ENCODE measurements around the gene GAS2. TPM values are rescaled to one million over a fixed set of nuclear protein-coding genes. Genes with fewer than 3 reads are reported as not detected.

Gene GAS2
- total and polyA plus RNA-seq, 2 donors (not counting 3 experiments of a cell fraction or from before 2014, with no cell fraction given) = 0.54 to 0.88 TPM

DNA sequence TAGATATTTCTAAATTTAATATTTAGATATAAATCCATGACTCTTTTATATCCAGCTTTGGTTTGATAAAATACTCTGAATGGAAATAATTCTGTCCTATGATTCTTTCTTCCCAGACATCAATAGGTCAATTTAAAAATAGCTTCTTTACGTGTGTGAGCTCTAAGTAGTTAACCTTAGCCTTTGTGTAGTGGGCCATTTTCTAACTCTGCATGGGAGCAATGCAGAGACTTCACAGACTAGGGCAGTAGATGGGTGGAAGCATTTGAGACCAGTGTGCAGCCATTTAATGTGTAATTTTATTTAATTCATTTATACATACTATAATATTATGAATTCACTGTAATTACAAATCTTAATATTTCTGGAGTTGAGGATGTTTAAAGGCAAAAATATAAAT lies 23.8 kb downstream of the GAS2 start:
- H3K4me1 ChIP-seq (ENCODE audit: control insufficient read depth, extremely low read depth, insufficient read depth, low read length) = no peaks in the 10 kb centered on the region
- dilution Hi-C loops (cut with MboI; ENCODE audit: extremely low pct_ligation_motif_present, low sequenced_read_pairs) (no loop called here), intact Hi-C loops (cut with micrococcal nuclease) (no loop called here)
- no peak overlapping the region for H3K4me2 ChIP-seq (ENCODE audit: insufficient read depth, low read length)
- H3K36me3 ChIP-seq (ENCODE audit: control insufficient read depth in 2 of 2, extremely low read depth in 1 of 2, insufficient read depth in 2 of 2, low read length in 2 of 2) = no peaks in the 10 kb centered on the region
- peaks cover 2 to 3% of the 10 kb centered on the region in 2 experiments for H3K27me3 ChIP-seq (ENCODE audit: control insufficient read depth in 2 of 2, insufficient read depth in 2 of 2, low read length in 2 of 2)
- H3K9me3 ChIP-seq (replicated peaks; ENCODE audit: control insufficient read depth, insufficient read depth, low read length) = no peaks in the 10 kb centered on the region
- no peak overlapping the region for H3K27ac ChIP-seq (ENCODE audit: insufficient read depth, low read depth, low read length)
- CTCF ChIA-PET = interaction anchor here (0.9 to 1.7 kb wide), 3 partner anchors 13 to 109 kb away, joined by 3 to 4 read pairs (median 3); no protein-coding TSS in a partner anchor
- H4K20me1 ChIP-seq (replicated peaks; ENCODE audit: control insufficient read depth, extremely low read depth, insufficient read depth, low read length) = no peaks in the 10 kb centered on the region
- DNase-seq (ENCODE audit: low read depth, low spot score) (no peak), FAIRE-seq (no peak)
- H3K4me3 ChIP-seq (replicated peaks in 1 of 3; ENCODE audit: insufficient read depth in 1 of 3, low read depth in 1 of 3, low read length in 3 of 3) = no peak overlapping the region
- no peak overlapping the region for H2AFZ ChIP-seq (ENCODE audit: low read depth, low read length)
- H3K9ac ChIP-seq (replicated peaks; ENCODE audit: extremely low read depth, insufficient read depth, low read length) = no peak overlapping the region
- H3K79me2 ChIP-seq (ENCODE audit: control insufficient read depth, insufficient read depth, low read length) = no peaks in the 10 kb centered on the region
- POLR2A ChIA-PET = no interaction called here
- no TSS peak for BruUV-seq (replicated peaks)
- H3K9me1 ChIP-seq (replicated peaks; ENCODE audit: control insufficient read depth, extremely low read depth, insufficient read depth, low read length) = no peaks in the 10 kb centered on the region
- no peak for TF ChIP-seq JUN (IDR thresholded peaks at IDR 0.05; ENCODE audit: borderline replicate concordance, insufficient read depth, insufficient read length, low read depth)
- TF ChIP-seq GATA2 (IDR thresholded peaks at IDR 0.05; ENCODE audit: insufficient read depth, insufficient read length, low read depth, low read length) = no peak
- TF ChIP-seq, protein P1, sequence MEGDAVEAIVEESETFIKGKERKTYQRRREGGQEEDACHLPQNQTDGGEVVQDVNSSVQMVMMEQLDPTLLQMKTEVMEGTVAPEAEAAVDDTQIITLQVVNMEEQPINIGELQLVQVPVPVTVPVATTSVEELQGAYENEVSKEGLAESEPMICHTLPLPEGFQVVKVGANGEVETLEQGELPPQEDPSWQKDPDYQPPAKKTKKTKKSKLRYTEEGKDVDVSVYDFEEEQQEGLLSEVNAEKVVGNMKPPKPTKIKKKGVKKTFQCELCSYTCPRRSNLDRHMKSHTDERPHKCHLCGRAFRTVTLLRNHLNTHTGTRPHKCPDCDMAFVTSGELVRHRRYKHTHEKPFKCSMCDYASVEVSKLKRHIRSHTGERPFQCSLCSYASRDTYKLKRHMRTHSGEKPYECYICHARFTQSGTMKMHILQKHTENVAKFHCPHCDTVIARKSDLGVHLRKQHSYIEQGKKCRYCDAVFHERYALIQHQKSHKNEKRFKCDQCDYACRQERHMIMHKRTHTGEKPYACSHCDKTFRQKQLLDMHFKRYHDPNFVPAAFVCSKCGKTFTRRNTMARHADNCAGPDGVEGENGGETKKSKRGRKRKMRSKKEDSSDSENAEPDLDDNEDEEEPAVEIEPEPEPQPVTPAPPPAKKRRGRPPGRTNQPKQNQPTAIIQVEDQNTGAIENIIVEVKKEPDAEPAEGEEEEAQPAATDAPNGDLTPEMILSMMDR (IDR thresholded peaks at IDR 0.05; ENCODE audit: extremely low read depth in 1 of 2, insufficient read depth in 1 of 2, low read depth in 1 of 2, low read length in 2 of 2) = no peak
- TF ChIP-seq, protein P2, sequence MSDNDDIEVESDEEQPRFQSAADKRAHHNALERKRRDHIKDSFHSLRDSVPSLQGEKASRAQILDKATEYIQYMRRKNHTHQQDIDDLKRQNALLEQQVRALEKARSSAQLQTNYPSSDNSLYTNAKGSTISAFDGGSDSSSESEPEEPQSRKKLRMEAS (IDR thresholded peaks at IDR 0.05; ENCODE audit: insufficient read depth, insufficient read length) = no peak
- TF ChIP-seq POLR2AphosphoS5 (IDR thresholded peaks at IDR 0.05; ENCODE audit: insufficient read depth, low read depth, low read length) = no peak
- TF ChIP-seq FOS (IDR thresholded peaks at IDR 0.05; ENCODE audit: borderline replicate concordance, insufficient read depth, low read length) = no peak
- no peak for TF ChIP-seq POLR2A (IDR thresholded peaks at IDR 0.05; ENCODE audit: low read depth, low read length)
- TF ChIP-seq EZH2 (IDR thresholded peaks at IDR 0.05; ENCODE audit: borderline replicate concordance, low read depth, low read length, severe bottlenecking) = no peak
- TF ChIP-seq MYC (IDR thresholded peaks at IDR 0.05; ENCODE audit: low read depth, low read length) = no peak
